BLaER1 treated with 17β-estradiol and CSF1 and Interleukin-3, amounts not matched to agents 10 nM and 100 nM (cell line): ENCODE data around the gene BTNL9.
"Not testable (repeated sequence)": the region's sequence is repeated elsewhere in the genome, so short reads cannot be mapped to it uniquely, and the experiment has no call there.

Experiments used
- H3K27ac ChIP-seq, 11 experiments: shearing (Covaris generic); formaldehyde crosslinking; 2 replicates each; pipeline ENCODE4 v1.8.1; 2022
- H3K27me3 ChIP-seq, 11 experiments: shearing (Covaris generic); formaldehyde crosslinking; 2 replicates each; pipeline ENCODE4 v1.8.1; 2022
- H3K36me3 ChIP-seq, 11 experiments: shearing (Covaris generic); formaldehyde crosslinking; 2 replicates each; pipeline ENCODE4 v1.8.1; 2022
- H3K4me1 ChIP-seq, 10 experiments: shearing (Covaris generic); formaldehyde crosslinking; 2 replicates each; pipeline ENCODE4 v1.8.1; 2022
- H3K4me2 ChIP-seq, 11 experiments: shearing (Covaris generic); formaldehyde crosslinking; 2 replicates each; pipeline ENCODE4 v1.8.1; 2022
- H3K4me3 ChIP-seq, 10 experiments: shearing (Covaris generic); formaldehyde crosslinking; 2 replicates each; pipeline ENCODE4 v1.8.1; 2022
- H3K9ac ChIP-seq, 11 experiments: shearing (Covaris generic); formaldehyde crosslinking; 2 replicates each; pipeline ENCODE4 v1.8.1; 2022
- H3K9me3 ChIP-seq, 11 experiments: shearing (Covaris generic); formaldehyde crosslinking; replicated peaks in 1 of 11; 2 replicates each; pipeline ENCODE4 v1.8.1; 2022
- H4K20me1 ChIP-seq, 11 experiments: shearing (Covaris generic); formaldehyde crosslinking; 2 replicates each; pipeline ENCODE4 v1.8.1; 2022
- Cebpa-rat ChIP-seq, 11 experiments: shearing (Covaris generic); IDR thresholded peaks; 2 replicates each; pipeline ENCODE4 v1.8.1; 2022

BTNL9 gene

GRCh38 chr5:181098762-181099601, 58.9 kb downstream of the BTNL9 start:
- Histone ChIP-seq H3K9me3 (peaks cover 0 to 14% (median 4%) of the 10 kb centered on the region in 11 experiments; a peak in 4 of 22 replicates), H3K27me3 (peaks cover 0 to 5% (median 0%) of the 10 kb centered on the region in 11 experiments; a peak in 7 of 22 replicates), H3K27ac (no peak overlapping the region), H3K36me3 (no peaks in the 10 kb centered on the region), H3K9ac (no peak overlapping the region), H3K4me1 (peaks cover 0 to 3% (median 0%) of the 10 kb centered on the region in 10 experiments; a peak in 2 of 20 replicates), H4K20me1 (no peaks in the 10 kb centered on the region; a peak in 1 of 22 replicates), H3K4me3 (no peak overlapping the region), H3K4me2 (no peak overlapping the region)
- no peak for TF ChIP-seq Cebpa-rat (IDR thresholded peaks at IDR 0.05)

- no peak overlapping the region for H3K4me2 ChIP-seq
These were observed 59.6 kb downstream of the BTNL9 start for GRCh38 chr5:181099602-181100086.

GRCh38 chr5:181100121-181100875, 60.2 kb downstream of the BTNL9 start:
- H3K27me3 ChIP-seq: peaks cover 0 to 12% (median 0%) of the 10 kb centered on the region in 11 experiments; a peak in 8 of 22 replicates
- peaks cover 0 to 14% (median 4%) of the 10 kb centered on the region in 11 experiments; a peak in 4 of 22 replicates for H3K9me3 ChIP-seq
- H3K27ac ChIP-seq: no peak overlapping the region
- H3K36me3 ChIP-seq: no peaks in the 10 kb centered on the region
- no peak overlapping the region for H3K4me2 ChIP-seq
- peaks cover under 1 to 17% (median 9%) of the 10 kb centered on the region in 10 experiments; a peak in 15 of 20 replicates for H3K4me1 ChIP-seq
- H3K4me3 ChIP-seq: no peak overlapping the region
- H4K20me1 ChIP-seq: no peaks in the 10 kb centered on the region; a peak in 1 of 22 replicates
- H3K9ac ChIP-seq: no peak overlapping the region
- TF ChIP-seq Cebpa-rat (IDR thresholded peaks at IDR 0.05): no peak

More at GRCh38 chr5:181099602-181100086, 59.6 kb downstream of the BTNL9 start:
- TF ChIP-seq Cebpa-rat (IDR thresholded peaks at IDR 0.05): no peak
- no peaks in the 10 kb centered on the region; a peak in 1 of 22 replicates for H4K20me1 ChIP-seq
- peaks cover 0 to 9% (median 0%) of the 10 kb centered on the region in 11 experiments; a peak in 8 of 22 replicates for H3K27me3 ChIP-seq
- peaks cover 0 to 14% (median 4%) of the 10 kb centered on the region in 11 experiments; a peak in 4 of 22 replicates for H3K9me3 ChIP-seq
- no peak overlapping the region for H3K4me3 ChIP-seq
- no peak overlapping the region for H3K27ac ChIP-seq
- peaks cover 0 to 10% (median 6%) of the 10 kb centered on the region in 10 experiments; a peak in 13 of 20 replicates for H3K4me1 ChIP-seq
- no peak overlapping the region for H3K9ac ChIP-seq
- no peaks in the 10 kb centered on the region for H3K36me3 ChIP-seq

- Histone ChIP-seq H3K27me3 (peaks cover 0 to 12% (median 0%) of the 10 kb centered on the region in 11 experiments; a peak in 8 of 22 replicates), H3K9me3 (peaks cover 0 to 14% (median 4%) of the 10 kb centered on the region in 11 experiments; a peak in 4 of 22 replicates), H3K4me1 (peaks cover 6 to 24% (median 16%) of the 10 kb centered on the region in 10 experiments; a peak in 18 of 20 replicates)
- not testable (repeated sequence) for H3K4me2 ChIP-seq, H4K20me1 ChIP-seq, H3K36me3 ChIP-seq, H3K4me3 ChIP-seq, H3K9ac ChIP-seq, H3K27ac ChIP-seq
These were observed 61.1 kb downstream of the BTNL9 start for GRCh38 chr5:181101030-181101641.

GRCh38 chr5:181101930-181102674, 62.0 kb downstream of the BTNL9 start:
- Histone ChIP-seq H3K4me1 (peaks cover 6 to 25% (median 18%) of the 10 kb centered on the region in 10 experiments; a peak in 18 of 20 replicates), H3K9me3 (peaks cover 0 to 14% (median 4%) of the 10 kb centered on the region in 11 experiments; a peak in 4 of 22 replicates), H3K27me3 (peaks cover 0 to 12% (median 0%) of the 10 kb centered on the region in 11 experiments; a peak in 8 of 22 replicates)
- H4K20me1 ChIP-seq, H3K4me2 ChIP-seq, H3K27ac ChIP-seq, H3K36me3 ChIP-seq, H3K9ac ChIP-seq, H3K4me3 ChIP-seq: not testable (repeated sequence)

GRCh38 chr5:181104259-181104568, 64.1 kb downstream of the BTNL9 start:
- Histone ChIP-seq H3K4me1 (peaks cover 6 to 25% (median 18%) of the 10 kb centered on the region in 10 experiments; a peak in 18 of 20 replicates), H3K9me3 (peaks cover 0 to 13% (median 2%) of the 10 kb centered on the region in 11 experiments; a peak in 4 of 22 replicates), H3K27me3 (peaks cover 0 to 12% (median 0%) of the 10 kb centered on the region in 11 experiments; a peak in 8 of 22 replicates), H3K4me3 (peak overlapping the region in 4 of 10 experiments; percentile 41 to 54 (median 42); a peak in 7 of 20 replicates), H3K27ac (peak overlapping the region in 1 of 11 experiments; percentile 47; a peak in 2 of 22 replicates), H3K4me2 (peak overlapping the region; percentile 16 to 90 (median 65)), H3K9ac (peak overlapping the region in 2 of 11 experiments; percentile 36 to 51; a peak in 2 of 22 replicates)
- H4K20me1 ChIP-seq, H3K36me3 ChIP-seq: not testable (repeated sequence)

- H3K4me2 ChIP-seq: peak overlapping the region in 10 of 11 experiments; percentile 16 to 90 (median 69); a peak in 18 of 22 replicates
- peak overlapping the region in 1 of 11 experiments; percentile 47; a peak in 1 of 22 replicates for H3K27ac ChIP-seq
- not testable (repeated sequence) for H3K9ac ChIP-seq, H4K20me1 ChIP-seq, H3K9me3 ChIP-seq, H3K4me3 ChIP-seq, H3K36me3 ChIP-seq
- H3K27me3 ChIP-seq: peaks cover 0 to 12% (median 0%) of the 10 kb centered on the region in 11 experiments; a peak in 8 of 22 replicates
- H3K4me1 ChIP-seq: peaks cover 6 to 25% (median 18%) of the 10 kb centered on the region in 10 experiments; a peak in 18 of 20 replicates
These were observed 64.7 kb downstream of the BTNL9 start for GRCh38 chr5:181104606-181105390.
